HEK293 (cell line): ENCODE data around the gene NMT2.

Source experiments
- CTCF ChIA-PET: fragments of 350-600 bp; formaldehyde crosslinking; extraction: SDS; loops from one replicate; lab custom pipeline; 2021; ENCODE audit warnings: antibody characterized with exemption; lab: Yijun Ruan, JAX
- POLR2A ChIA-PET: fragments of 300-600 bp; formaldehyde crosslinking; extraction: SDS; loops from one replicate; lab custom pipeline; 2020; ENCODE audit warnings: antibody characterized with exemption, inconsistent platforms; lab: Yijun Ruan, JAX
- H3K27ac ChIP-seq: fragments of 200-500 bp; sonication (Bioruptor generic); 2 replicates; pipeline ENCODE4 v1.5.1; 2014; ENCODE audit warnings: low read depth, low read length, control low read depth, inconsistent platforms; ENCODE audit errors: extremely low read depth
- H3K36me3 ChIP-seq, 2 experiments: fragments of 200-500 bp in 1 of 2; sonication (Bioruptor generic) in 1 of 2; 1 replicate in 1 of 2; 2 replicates in 1 of 2; pipeline ENCODE4 v1.5.1; 2014 to 2017; ENCODE audit warnings: inconsistent platforms in 2 of 2, low read length in 2 of 2; ENCODE audit not compliant: control insufficient read depth in 2 of 2, insufficient read depth in 1 of 2
- H3K4me1 ChIP-seq: fragments of 200-500 bp; sonication (Bioruptor generic); 2 replicates; pipeline ENCODE4 v1.5.1; 2014; ENCODE audit warnings: mild to moderate bottlenecking, low read length, inconsistent platforms; ENCODE audit not compliant: control insufficient read depth, insufficient read depth
- H3K4me3 ChIP-seq: 2 replicates; pipeline ENCODE4 v1.5.1; 2011; ENCODE audit warnings: low read depth, mild to moderate bottlenecking, control low read depth, low read length, moderate library complexity
- H3K9me3 ChIP-seq: fragments of 200-500 bp; sonication (Bioruptor generic); 2 replicates; pipeline ENCODE4 v1.5.1; 2014; ENCODE audit warnings: low read depth, low read length, inconsistent platforms; ENCODE audit not compliant: control insufficient read depth, insufficient read depth
- KLF10 ChIP-seq: fragments of 450-650 bp; IDR thresholded peaks from 2 replicates; pipeline ENCODE4 v1.5.1; 2018; ENCODE audit warnings: missing biosample characterization, mild to moderate bottlenecking, missing genetic modification characterization
- KLF7 ChIP-seq: fragments of 450-650 bp; formaldehyde crosslinking; IDR thresholded peaks from 2 replicates; pipeline ENCODE4 v1.5.1; 2016; ENCODE audit warnings: missing biosample characterization, missing genetic modification characterization, borderline replicate concordance
- SP3 ChIP-seq: fragments of 450-650 bp; formaldehyde crosslinking; IDR thresholded peaks from 2 replicates; pipeline ENCODE4 v1.5.1; 2016; ENCODE audit warnings: missing biosample characterization, missing genetic modification characterization
- WT1 ChIP-seq: fragments of 450-650 bp; formaldehyde crosslinking; IDR thresholded peaks from 2 replicates; pipeline ENCODE4 v1.5.1; 2016; ENCODE audit warnings: missing biosample characterization, missing genetic modification characterization
- ZBTB21 ChIP-seq: fragments of 450-650 bp; formaldehyde crosslinking; IDR thresholded peaks from 2 replicates; pipeline ENCODE4 v1.5.1; 2017; ENCODE audit warnings: missing biosample characterization, missing genetic modification characterization
- ZBTB8A ChIP-seq: fragments of 450-650 bp; formaldehyde crosslinking; IDR thresholded peaks from 2 replicates; pipeline ENCODE4 v1.5.1; 2016; ENCODE audit warnings: missing biosample characterization, missing genetic modification characterization
- ZIC2 ChIP-seq: fragments of 450-650 bp; formaldehyde crosslinking; IDR thresholded peaks from 2 replicates; pipeline ENCODE4 v1.5.1; 2016; ENCODE audit warnings: missing biosample characterization, missing genetic modification characterization
- ZNF10 ChIP-seq: fragments of 450-650 bp; formaldehyde crosslinking; IDR thresholded peaks from 2 replicates; pipeline ENCODE4 v1.5.1; 2017; ENCODE audit warnings: missing biosample characterization, missing genetic modification characterization
- ZNF112 ChIP-seq: fragments of 450-650 bp; formaldehyde crosslinking; IDR thresholded peaks from 2 replicates; pipeline ENCODE4 v1.5.0; 2017; ENCODE audit warnings: missing biosample characterization, missing genetic modification characterization
- ZNF26 ChIP-seq: fragments of 450-650 bp; formaldehyde crosslinking; IDR thresholded peaks from 2 replicates; pipeline ENCODE4 v1.5.1; 2016; ENCODE audit warnings: missing biosample characterization, missing genetic modification characterization
- ZNF366 ChIP-seq: fragments of 450-650 bp; formaldehyde crosslinking; conservative IDR thresholded peaks from 2 replicates; pipeline ENCODE4 v1.5.1; 2016; ENCODE audit warnings: missing biosample characterization, missing genetic modification characterization
- ZNF449 ChIP-seq: fragments of 450-650 bp; formaldehyde crosslinking; IDR thresholded peaks from 2 replicates; pipeline ENCODE4 v1.5.1; 2017; ENCODE audit warnings: missing biosample characterization, mild to moderate bottlenecking, missing genetic modification characterization, moderate library complexity
- ZNF501 ChIP-seq: fragments of 450-650 bp; formaldehyde crosslinking; IDR thresholded peaks from 2 replicates; pipeline ENCODE4 v1.5.1; 2016; ENCODE audit warnings: missing biosample characterization, missing genetic modification characterization
- ZNF600 ChIP-seq: fragments of 450-650 bp; formaldehyde crosslinking; IDR thresholded peaks from 2 replicates; pipeline ENCODE4 v1.5.1; 2016; ENCODE audit warnings: missing biosample characterization, missing genetic modification characterization
- ZNF785 ChIP-seq: fragments of 450-650 bp; formaldehyde crosslinking; IDR thresholded peaks from 2 replicates; pipeline ENCODE4 v1.5.1; 2016; ENCODE audit warnings: missing biosample characterization, missing genetic modification characterization
- ZSCAN30 ChIP-seq: fragments of 450-650 bp; IDR thresholded peaks from 2 replicates; pipeline ENCODE4 v1.5.1; 2018; ENCODE audit warnings: missing biosample characterization, mild to moderate bottlenecking, missing genetic modification characterization, moderate library complexity
- TF ChIP-seq, protein P1 (sequence below): fragments of 450-650 bp; formaldehyde crosslinking; IDR thresholded peaks from 2 replicates; pipeline ENCODE4 v1.5.1; 2016; ENCODE audit warnings: missing biosample characterization, missing genetic modification characterization, borderline replicate concordance
- TF ChIP-seq, protein P2 (sequence below): fragments of 450-650 bp; IDR thresholded peaks from 2 replicates; pipeline ENCODE4 v1.5.1; 2018; ENCODE audit warnings: missing biosample characterization, mild to moderate bottlenecking, missing genetic modification characterization
- TF ChIP-seq, protein P3 (sequence below): fragments of 450-650 bp; formaldehyde crosslinking; optimal IDR thresholded peaks from 2 replicates; pipeline ENCODE3; 2016; ENCODE audit warnings: missing biosample characterization, mild to moderate bottlenecking, missing genetic modification characterization
- TF ChIP-seq, protein P4 (sequence below): fragments of 450-650 bp; formaldehyde crosslinking; IDR thresholded peaks from 2 replicates; pipeline ENCODE4 v1.5.1; 2016; ENCODE audit warnings: missing biosample characterization, missing genetic modification characterization

Gene NMT2

GRCh38 chr10:15152556-15152955 lies 15.9 kb downstream of the NMT2 start:
- Histone ChIP-seq H3K4me3 (no peak overlapping the region), H3K9me3 (no peaks in the 10 kb centered on the region), H3K4me1 (no peaks in the 10 kb centered on the region), H3K27ac (no peak overlapping the region), H3K36me3 (no peaks in the 10 kb centered on the region)
- POLR2A ChIA-PET, result no interaction called here
- TF ChIP-seq, protein P1, sequence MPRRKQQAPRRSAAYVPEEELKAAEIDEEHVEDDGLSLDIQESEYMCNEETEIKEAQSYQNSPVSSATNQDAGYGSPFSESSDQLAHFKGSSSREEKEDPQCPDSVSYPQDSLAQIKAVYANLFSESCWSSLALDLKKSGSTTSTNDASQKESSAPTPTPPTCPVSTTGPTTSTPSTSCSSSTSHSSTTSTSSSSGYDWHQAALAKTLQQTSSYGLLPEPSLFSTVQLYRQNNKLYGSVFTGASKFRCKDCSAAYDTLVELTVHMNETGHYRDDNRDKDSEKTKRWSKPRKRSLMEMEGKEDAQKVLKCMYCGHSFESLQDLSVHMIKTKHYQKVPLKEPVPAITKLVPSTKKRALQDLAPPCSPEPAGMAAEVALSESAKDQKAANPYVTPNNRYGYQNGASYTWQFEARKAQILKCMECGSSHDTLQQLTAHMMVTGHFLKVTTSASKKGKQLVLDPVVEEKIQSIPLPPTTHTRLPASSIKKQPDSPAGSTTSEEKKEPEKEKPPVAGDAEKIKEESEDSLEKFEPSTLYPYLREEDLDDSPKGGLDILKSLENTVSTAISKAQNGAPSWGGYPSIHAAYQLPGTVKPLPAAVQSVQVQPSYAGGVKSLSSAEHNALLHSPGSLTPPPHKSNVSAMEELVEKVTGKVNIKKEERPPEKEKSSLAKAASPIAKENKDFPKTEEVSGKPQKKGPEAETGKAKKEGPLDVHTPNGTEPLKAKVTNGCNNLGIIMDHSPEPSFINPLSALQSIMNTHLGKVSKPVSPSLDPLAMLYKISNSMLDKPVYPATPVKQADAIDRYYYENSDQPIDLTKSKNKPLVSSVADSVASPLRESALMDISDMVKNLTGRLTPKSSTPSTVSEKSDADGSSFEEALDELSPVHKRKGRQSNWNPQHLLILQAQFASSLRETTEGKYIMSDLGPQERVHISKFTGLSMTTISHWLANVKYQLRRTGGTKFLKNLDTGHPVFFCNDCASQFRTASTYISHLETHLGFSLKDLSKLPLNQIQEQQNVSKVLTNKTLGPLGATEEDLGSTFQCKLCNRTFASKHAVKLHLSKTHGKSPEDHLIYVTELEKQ (tag by site-specific recombination), result no peak
- TF ChIP-seq, protein P2, sequence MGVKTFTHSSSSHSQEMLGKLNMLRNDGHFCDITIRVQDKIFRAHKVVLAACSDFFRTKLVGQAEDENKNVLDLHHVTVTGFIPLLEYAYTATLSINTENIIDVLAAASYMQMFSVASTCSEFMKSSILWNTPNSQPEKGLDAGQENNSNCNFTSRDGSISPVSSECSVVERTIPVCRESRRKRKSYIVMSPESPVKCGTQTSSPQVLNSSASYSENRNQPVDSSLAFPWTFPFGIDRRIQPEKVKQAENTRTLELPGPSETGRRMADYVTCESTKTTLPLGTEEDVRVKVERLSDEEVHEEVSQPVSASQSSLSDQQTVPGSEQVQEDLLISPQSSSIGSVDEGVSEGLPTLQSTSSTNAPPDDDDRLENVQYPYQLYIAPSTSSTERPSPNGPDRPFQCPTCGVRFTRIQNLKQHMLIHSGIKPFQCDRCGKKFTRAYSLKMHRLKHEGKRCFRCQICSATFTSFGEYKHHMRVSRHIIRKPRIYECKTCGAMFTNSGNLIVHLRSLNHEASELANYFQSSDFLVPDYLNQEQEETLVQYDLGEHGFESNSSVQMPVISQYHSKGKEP (tag by site-specific recombination), result no peak
- TF ChIP-seq ZSCAN30 (no peak), ZNF10 (tag by site-specific recombination) (no peak), ZNF26 (tag by site-specific recombination) (no peak), KLF7 (tag by site-specific recombination) (no peak), ZIC2 (tag by site-specific recombination) (no peak), ZNF600 (tag by site-specific recombination) (no peak), ZNF366 (tag by site-specific recombination) (no peak), ZNF785 (tag by site-specific recombination) (no peak), ZNF449 (tag by site-specific recombination) (no peak), ZNF112 (tag by site-specific recombination) (no peak), ZNF501 (no peak), ZBTB21 (tag by site-specific recombination) (no peak), KLF10 (tag by site-specific recombination) (no peak), ZBTB8A (tag by site-specific recombination) (no peak), WT1 (tag by site-specific recombination) (no peak), SP3 (tag by site-specific recombination) (no peak)
- TF ChIP-seq, protein P3, sequence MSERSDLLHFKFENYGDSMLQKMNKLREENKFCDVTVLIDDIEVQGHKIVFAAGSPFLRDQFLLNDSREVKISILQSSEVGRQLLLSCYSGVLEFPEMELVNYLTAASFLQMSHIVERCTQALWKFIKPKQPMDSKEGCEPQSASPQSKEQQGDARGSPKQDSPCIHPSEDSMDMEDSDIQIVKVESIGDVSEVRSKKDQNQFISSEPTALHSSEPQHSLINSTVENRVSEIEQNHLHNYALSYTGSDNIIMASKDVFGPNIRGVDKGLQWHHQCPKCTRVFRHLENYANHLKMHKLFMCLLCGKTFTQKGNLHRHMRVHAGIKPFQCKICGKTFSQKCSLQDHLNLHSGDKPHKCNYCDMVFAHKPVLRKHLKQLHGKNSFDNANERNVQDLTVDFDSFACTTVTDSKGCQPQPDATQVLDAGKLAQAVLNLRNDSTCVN (tag by site-specific recombination), result no peak
- TF ChIP-seq, protein P4, sequence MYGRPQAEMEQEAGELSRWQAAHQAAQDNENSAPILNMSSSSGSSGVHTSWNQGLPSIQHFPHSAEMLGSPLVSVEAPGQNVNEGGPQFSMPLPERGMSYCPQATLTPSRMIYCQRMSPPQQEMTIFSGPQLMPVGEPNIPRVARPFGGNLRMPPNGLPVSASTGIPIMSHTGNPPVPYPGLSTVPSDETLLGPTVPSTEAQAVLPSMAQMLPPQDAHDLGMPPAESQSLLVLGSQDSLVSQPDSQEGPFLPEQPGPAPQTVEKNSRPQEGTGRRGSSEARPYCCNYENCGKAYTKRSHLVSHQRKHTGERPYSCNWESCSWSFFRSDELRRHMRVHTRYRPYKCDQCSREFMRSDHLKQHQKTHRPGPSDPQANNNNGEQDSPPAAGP, result no peak
- CTCF ChIA-PET, result interaction anchor here (0.6 to 1.0 kb wide), 3 partner anchors 36 to 718 kb away, joined by 3 read pairs; no protein-coding TSS in a partner anchor
